Activated naive CD8-positive, alpha-beta T cell treated with anti-CD3 and anti-CD28 coated beads, Interleukin-2, amount 10 ng/mL, durations not matched to agents 7 days and 5 days (primary cell): ENCODE measurements around the gene CCDC122. TPM values are rescaled to one million over a fixed set of nuclear protein-coding genes. Genes with fewer than 3 reads are reported as not detected.

Source experiments
- ATAC-seq: fragments of 150-1000 bp; cut with Tn5 transposase; one replicate; pipeline ENCODE4 v1.10.0; 2021; ENCODE audit warnings: low read depth, moderate library complexity
- POLR2A ChIA-PET: fragments of 350-600 bp; sonication (Branson Sonifier 250); formaldehyde crosslinking; loops from one replicate; lab custom pipeline; 2021; ENCODE audit warnings: antibody characterized with exemption; lab: Charles Lee
- DNase-seq: peaks from one replicate; pipeline ENCODE4 v3.0.0; 2021
- H3K27ac Mint-ChIP-seq: one replicate; pipeline ENCODE4 v1.8.0; 2022; ENCODE audit warnings: mild to moderate bottlenecking, mixed read lengths
- H3K27me3 Mint-ChIP-seq: one replicate; pipeline ENCODE4 v1.8.0; 2022; ENCODE audit warnings: mild to moderate bottlenecking, moderate library complexity, mixed read lengths
- H3K36me3 Mint-ChIP-seq: one replicate; pipeline ENCODE4 v1.8.0; 2021; ENCODE audit warnings: mild to moderate bottlenecking, mixed read lengths
- H3K4me1 Mint-ChIP-seq: one replicate; pipeline ENCODE4 v1.8.0; 2021; ENCODE audit warnings: mixed read lengths
- H3K4me3 Mint-ChIP-seq: one replicate; pipeline ENCODE4 v1.8.0; 2022; ENCODE audit warnings: mild to moderate bottlenecking, moderate library complexity, mixed read lengths
- H3K9me3 Mint-ChIP-seq: one replicate; pipeline ENCODE4 v1.8.0; 2021; ENCODE audit warnings: mixed read lengths
- total RNA-seq, 2 experiments: library from RNA; stranded (reverse); gene quantifications; one replicate each; pipeline ENCODE4 v1.2.3, GENCODE V29; 2021

CCDC122 gene
- total RNA-seq: 1 to 10 TPM; 2.4 to 5.2 TPM

DNA sequence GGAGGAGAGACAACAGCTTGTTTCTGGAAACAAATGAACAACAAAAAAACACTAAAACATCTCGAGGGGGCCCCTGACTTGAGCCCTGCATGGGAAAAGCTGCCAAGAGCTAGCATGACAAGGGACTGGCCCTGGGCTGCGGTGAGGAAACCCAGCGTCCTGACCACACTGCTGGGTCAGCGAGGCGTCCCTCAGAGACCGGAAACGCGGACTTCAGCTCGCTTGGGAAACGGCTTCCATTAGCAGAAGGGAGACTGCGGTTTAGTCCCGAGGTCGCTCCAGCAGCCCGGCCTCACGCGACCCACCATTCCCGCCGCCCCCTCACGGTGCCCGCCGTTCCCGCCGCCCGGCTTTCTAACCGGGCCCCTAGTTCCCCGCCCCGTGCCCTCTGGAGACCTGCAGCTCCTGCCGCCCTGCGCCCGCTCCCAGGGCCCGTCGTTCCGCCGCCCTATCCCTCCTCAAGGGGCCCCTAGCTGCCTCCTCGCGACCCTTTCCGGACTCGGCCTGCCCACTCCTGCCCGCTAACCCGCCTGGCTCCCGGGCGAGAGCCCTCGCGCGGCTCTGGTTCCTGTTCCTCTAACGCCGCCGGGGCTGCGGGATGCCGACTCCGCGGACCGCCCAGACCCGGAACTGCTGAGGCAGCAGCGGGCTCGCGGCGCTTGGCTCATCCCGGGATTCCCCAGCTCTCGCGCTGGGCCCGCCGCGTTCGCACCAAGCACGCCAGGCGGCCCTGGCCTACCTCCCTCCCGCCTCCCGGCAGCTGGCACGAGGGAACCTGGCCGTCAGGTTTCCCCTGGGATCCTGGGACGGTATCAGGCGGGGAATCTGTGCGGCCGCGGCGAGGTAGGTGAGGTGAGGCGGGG lies at the start of gene CCDC122:
TSS of gene CCDC122 (minus strand) at position 849 of the 863 bp plus-strand sequence. CDS start 10,364 bp downstream, outside the sequence.
- Mint-ChIP-seq H3K9me3 (no peaks in the 10 kb centered on the region), H3K27me3 (peaks cover 2% of the 10 kb centered on the region), H3K4me1 (peaks cover 18% of the 10 kb centered on the region), H3K27ac (peak within 1 kb of the TSS; percentile 82), H3K36me3 (peaks cover 4% of the 10 kb centered on the region), H3K4me3 (peak within 1 kb of the TSS; percentile 92)
- peak; percentile 87 for ATAC-seq
- DNase-seq: peak; percentile 80
- POLR2A ChIA-PET: interaction anchor here (0.7 to 1.4 kb wide), 3 partner anchors 887 to 1607 kb away, joined by 3 to 7 read pairs (median 3); partner anchors contain the start of genes AKAP11 and EPSTI1

DNA sequence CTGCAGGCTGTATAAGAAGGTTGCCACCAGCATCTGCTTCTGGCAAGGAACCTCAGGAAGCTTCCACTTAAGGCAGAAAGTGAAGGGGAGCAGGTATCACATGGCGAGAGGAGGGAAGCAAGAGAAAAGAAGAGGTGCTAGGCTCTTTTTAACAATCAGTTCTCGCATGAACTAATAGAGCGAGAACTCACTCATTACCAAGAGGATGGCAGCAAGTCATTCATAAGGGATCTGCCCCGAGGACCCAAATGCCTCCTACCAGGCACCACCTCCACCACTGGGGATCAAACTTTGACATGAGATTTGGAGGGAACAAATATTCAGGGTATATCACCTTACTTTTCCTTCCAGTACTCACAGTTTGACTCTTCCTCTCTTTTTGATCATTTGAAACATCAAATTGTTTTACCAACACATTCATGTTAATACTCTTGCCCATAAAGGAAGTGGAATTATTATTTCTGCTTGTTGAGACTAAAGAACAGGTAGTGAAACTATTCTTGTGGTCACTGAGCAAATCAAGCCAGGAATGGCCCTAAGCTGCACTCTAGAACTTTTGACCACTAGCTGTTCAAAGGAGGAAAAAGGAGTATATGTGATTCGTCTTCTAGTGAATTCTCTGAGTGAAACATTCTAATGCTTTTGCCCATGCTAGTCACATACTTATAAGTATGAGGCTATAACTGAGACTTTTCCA lies 45.2 kb upstream of the CCDC122 start:
- H3K27me3 Mint-ChIP-seq: peaks cover 15% of the 10 kb centered on the region
- no peaks in the 10 kb centered on the region for H3K4me1 Mint-ChIP-seq
- H3K27ac Mint-ChIP-seq: no peak overlapping the region
- ATAC-seq (no peak), DNase-seq (no peak)
- H3K4me3 Mint-ChIP-seq: no peak overlapping the region
- no peaks in the 10 kb centered on the region for H3K9me3 Mint-ChIP-seq
- POLR2A ChIA-PET: no interaction called here
- H3K36me3 Mint-ChIP-seq: no peaks in the 10 kb centered on the region

DNA sequence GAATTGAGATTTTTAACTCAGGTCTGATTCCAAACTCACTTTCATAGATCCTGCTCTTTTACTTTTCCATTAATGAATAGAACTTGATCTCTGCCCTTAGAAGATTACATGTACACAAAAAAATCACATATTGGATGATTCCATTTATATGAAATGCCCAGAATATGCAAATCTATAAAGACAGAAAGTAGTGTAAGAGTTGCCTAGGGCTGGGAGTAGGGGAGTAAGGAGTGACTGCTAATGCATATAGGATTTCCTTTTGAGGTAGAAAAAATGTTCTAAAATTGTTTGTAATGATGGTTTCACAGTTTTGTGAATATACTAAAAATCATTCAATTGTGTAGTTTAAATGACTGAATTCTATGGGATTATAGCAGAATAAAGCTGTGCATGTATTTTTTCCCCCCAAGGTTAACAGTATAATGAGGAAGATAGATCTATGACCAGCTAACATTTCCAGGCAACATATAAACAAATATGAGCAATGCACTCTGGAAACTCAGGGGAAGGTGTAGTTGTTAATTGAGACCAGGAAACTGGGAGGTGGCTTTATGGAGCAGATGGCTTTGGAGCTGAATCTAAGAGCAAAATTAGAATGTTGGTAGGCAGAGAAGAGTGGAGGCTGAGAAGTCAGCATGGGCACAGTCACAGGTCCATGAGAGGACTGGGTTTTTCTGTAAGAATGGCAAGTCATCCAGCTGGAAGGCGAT lies 41.6 kb upstream of the CCDC122 start:
- DNase-seq (no peak), ATAC-seq (no peak)
- H3K4me3 Mint-ChIP-seq: no peak overlapping the region
- no peak overlapping the region for H3K27ac Mint-ChIP-seq
- H3K36me3 Mint-ChIP-seq: no peaks in the 10 kb centered on the region
- no peaks in the 10 kb centered on the region for H3K9me3 Mint-ChIP-seq
- H3K27me3 Mint-ChIP-seq: peaks cover 16% of the 10 kb centered on the region
- POLR2A ChIA-PET: no interaction called here
- no peaks in the 10 kb centered on the region for H3K4me1 Mint-ChIP-seq

DNA sequence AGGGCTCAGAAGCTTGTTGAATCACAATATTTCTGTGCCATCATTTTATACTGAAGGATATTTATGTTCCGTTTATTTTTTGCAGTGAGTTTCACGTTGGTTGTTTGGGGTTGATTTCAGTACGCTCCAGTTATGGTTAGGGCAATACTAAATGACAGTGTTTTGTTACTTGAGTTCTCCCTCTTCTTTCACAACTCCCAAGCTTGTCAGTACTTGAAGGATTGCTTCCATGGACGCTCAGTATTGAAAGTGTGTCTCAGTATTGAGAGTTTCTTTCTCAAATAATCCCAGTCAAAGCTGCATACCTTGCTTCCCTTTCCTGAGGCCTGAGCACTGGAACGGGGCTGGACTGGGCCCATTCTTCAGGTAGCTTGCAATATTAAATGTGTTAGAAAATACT lies 39.1 kb upstream of the CCDC122 start:
- Mint-ChIP-seq H3K4me1 (no peaks in the 10 kb centered on the region), H3K4me3 (no peak overlapping the region), H3K36me3 (no peaks in the 10 kb centered on the region), H3K27me3 (peaks cover 15% of the 10 kb centered on the region), H3K27ac (no peak overlapping the region), H3K9me3 (no peaks in the 10 kb centered on the region)
- DNase-seq (no peak), ATAC-seq (no peak)
- POLR2A ChIA-PET: no interaction called here

DNA sequence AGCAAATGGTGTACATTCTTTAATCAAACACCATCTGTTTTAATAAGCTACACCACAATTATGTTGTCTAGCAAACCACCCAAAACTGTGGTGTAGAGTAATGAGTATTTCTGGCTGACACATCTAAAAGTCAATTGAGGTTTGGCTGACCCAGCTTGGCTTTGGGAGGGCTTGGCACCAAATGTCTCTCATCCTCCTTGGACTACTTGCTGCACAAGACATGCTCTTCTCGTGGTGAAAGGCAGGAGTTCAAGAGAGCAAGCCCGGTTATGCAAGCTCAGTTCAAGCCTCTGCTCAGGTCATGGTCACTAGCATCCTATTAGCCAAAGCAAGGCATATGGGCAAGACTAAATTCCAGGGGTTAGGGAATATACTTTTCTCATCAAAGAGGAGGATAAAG lies 37.3 kb upstream of the CCDC122 start:
- H3K36me3 Mint-ChIP-seq: no peaks in the 10 kb centered on the region
- DNase-seq: no peak
- H3K4me3 Mint-ChIP-seq: no peak overlapping the region
- no peak overlapping the region for H3K27ac Mint-ChIP-seq
- no peaks in the 10 kb centered on the region for H3K9me3 Mint-ChIP-seq
- H3K27me3 Mint-ChIP-seq: peaks cover 24% of the 10 kb centered on the region
- no peaks in the 10 kb centered on the region for H3K4me1 Mint-ChIP-seq
- no peak for ATAC-seq
- POLR2A ChIA-PET: no interaction called here

DNA sequence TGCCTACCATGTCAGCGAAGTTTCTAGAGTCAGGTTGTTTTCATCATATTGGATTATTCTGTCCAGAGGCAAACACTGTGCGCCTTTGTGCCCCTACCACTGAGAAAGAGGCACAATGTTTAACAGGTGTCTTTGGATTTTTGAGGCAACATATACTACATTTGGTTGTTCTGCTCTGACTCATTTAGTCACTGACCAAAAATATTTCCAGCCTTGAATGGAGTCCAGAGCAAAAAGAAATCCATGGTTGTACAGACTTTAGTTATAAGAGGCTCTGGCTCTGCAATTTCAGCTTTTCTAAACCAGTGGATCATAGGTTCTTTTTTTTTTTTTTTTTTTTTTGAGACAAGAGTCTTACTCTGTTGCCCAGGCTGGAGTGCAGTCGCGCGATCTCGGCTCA lies 35.9 kb upstream of the CCDC122 start:
- no peak overlapping the region for H3K27ac Mint-ChIP-seq
- ATAC-seq: no peak
- POLR2A ChIA-PET: no interaction called here
- H3K4me3 Mint-ChIP-seq: no peak overlapping the region
- H3K27me3 Mint-ChIP-seq: peaks cover 14% of the 10 kb centered on the region
- no peaks in the 10 kb centered on the region for H3K4me1 Mint-ChIP-seq
- no peak for DNase-seq
- no peaks in the 10 kb centered on the region for H3K36me3 Mint-ChIP-seq
- H3K9me3 Mint-ChIP-seq: no peaks in the 10 kb centered on the region

DNA sequence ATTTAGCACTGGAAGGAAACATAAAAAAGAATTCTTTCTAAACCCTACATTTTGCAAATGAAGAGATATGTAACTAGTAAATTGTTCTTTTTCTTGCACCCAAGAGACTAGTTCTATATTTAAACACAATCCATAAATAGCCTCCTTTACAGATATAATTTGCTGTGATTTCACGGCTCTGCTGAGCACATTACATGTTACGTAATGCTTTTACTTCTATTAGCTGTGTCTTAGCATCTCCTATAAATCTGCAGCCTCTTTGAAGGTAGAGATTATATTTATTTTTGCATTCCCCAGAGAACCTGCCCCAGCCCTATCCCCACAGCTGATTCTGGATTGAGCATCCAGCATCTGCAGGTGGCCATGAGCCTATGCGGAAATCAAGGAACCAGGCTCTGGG lies 32.3 kb upstream of the CCDC122 start:
- Mint-ChIP-seq H3K27ac (no peak overlapping the region), H3K4me1 (peaks cover 1% of the 10 kb centered on the region), H3K4me3 (no peak overlapping the region), H3K36me3 (no peaks in the 10 kb centered on the region), H3K27me3 (peaks cover 15% of the 10 kb centered on the region), H3K9me3 (no peaks in the 10 kb centered on the region)
- POLR2A ChIA-PET: no interaction called here
- ATAC-seq (no peak), DNase-seq (no peak)

DNA sequence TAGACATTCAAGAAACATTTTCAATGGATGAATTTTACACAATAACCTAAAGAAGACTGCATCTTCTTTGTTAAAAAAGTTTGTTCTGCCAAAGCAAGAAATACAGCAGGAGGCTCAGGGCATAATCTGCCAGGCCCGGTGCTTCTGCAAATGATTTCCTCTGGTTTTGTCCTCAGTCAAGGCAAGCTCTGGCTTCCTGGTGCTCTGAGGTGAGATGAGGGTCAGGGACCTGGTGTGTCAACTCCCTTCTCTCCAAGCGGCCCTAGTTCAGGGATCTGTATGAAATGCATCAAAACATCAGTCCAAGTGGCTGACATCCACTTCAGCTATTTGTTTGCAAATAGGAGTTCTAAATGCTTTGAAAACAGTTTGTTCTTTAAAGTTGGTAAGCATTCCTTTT lies 31.7 kb upstream of the CCDC122 start:
- Mint-ChIP-seq H3K27ac (no peak overlapping the region), H3K4me3 (no peak overlapping the region), H3K4me1 (peaks cover 1% of the 10 kb centered on the region), H3K36me3 (no peaks in the 10 kb centered on the region), H3K9me3 (no peaks in the 10 kb centered on the region), H3K27me3 (peaks cover 21% of the 10 kb centered on the region)
- no peak for ATAC-seq
- POLR2A ChIA-PET: no interaction called here
- DNase-seq: no peak

DNA sequence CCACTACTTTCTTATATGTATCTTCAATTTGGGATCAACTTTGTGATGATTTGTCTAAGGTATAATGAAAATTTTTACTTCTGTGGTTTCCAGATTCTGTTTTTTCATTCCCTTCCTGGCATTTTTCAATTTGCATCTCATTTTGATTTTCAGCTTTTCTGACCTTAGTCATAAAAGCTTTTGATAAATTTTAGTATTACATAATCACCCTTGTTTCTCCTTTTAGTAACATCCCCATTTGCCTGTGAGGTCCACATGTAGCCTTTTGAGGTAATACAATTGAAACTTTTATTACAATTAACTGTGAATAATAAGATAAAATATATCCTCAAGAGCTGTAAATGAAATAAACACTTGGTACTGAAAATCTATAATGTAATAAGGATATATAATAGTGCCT lies 31.3 kb upstream of the CCDC122 start:
- Mint-ChIP-seq H3K27ac (no peak overlapping the region), H3K4me1 (peaks cover 1% of the 10 kb centered on the region)
- POLR2A ChIA-PET: no interaction called here

DNA sequence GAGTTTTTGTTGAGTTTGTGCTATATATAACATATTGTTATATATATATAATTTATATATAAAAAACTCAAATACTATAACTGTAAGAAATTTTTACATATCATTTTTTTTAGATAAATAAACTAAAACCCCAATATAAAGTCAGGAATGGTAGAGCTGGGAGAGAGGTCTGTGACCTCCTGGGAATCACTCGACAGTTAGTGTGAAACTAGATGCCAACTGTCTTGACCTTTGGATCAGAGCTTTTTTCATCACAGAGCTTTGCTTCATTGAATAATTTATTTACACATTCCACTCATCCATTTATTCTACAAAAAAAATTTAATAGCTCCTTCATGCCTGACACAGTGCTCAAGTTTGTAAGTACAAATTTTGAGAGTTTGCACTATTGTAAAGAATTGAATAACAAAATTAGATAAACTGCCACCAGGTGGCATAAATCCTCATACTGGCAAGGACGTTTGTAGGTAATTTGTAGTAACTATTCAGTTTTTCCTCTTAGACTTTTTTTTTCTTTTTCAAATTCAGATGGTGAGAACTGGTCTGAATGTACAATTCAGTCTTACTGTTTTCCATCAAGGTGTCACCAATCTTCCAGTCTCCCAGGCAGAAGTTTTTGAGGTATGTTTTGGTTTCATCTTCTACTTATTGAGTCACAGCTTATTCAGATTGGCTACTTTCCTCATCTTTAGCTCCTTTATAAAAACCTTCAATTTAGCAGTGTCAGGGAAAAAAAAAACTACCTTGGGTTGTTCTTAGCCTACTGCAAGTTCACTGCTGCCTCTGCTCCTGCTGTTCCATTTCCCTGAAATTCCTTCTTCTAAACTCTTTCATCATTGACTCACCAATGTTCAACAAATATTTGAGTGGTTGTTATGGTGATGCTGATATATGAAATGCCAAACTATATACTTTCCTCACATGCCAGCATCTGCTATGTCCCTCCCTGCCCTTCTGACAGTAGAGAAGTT lies 28.9 kb upstream of the CCDC122 start:
- Mint-ChIP-seq H3K9me3 (no peaks in the 10 kb centered on the region), H3K4me3 (no peak overlapping the region), H3K4me1 (peaks cover 1% of the 10 kb centered on the region), H3K27ac (no peak overlapping the region), H3K27me3 (peaks cover 25% of the 10 kb centered on the region), H3K36me3 (no peaks in the 10 kb centered on the region)
- POLR2A ChIA-PET: interaction anchor here (0.5 kb wide), 1 partner anchor 1206 kb away, joined by 3 read pairs; no protein-coding TSS in a partner anchor
- ATAC-seq (no peak), DNase-seq (no peak)

More for the DNA sequence above, 31.3 kb upstream of the CCDC122 start:
- ATAC-seq: no peak
- no peak overlapping the region for H3K4me3 Mint-ChIP-seq
- H3K27me3 Mint-ChIP-seq: peaks cover 21% of the 10 kb centered on the region
- H3K36me3 Mint-ChIP-seq: no peaks in the 10 kb centered on the region
- no peaks in the 10 kb centered on the region for H3K9me3 Mint-ChIP-seq
- no peak for DNase-seq

DNA sequence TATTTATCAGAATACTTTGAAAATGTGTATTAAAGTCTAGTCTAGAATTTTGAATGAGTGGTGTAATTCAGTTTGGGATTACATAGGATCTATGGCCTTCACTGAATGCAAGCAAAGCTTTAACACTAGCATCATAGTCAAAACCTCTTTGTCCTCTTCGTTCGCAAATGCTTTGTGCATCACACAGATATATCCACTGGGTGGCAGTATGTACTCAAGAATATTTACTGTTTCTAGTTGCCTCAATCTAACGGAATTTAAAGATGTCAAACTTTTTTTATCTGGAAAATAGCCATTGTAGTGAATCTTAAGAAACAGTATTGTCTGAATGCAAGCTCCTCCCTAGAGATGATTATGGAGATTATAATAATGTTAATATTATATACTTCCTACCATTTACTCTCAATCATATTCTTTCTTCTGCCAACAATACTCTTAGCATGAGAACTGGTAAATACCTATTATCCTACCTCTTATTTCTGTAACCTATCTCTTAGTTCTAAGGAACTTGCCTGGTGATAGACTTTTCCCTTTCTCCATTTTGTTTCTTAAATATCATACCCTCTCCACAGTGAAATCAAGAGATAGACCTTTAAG lies 26.0 kb upstream of the CCDC122 start:
- H3K9me3 Mint-ChIP-seq: no peaks in the 10 kb centered on the region
- no peak overlapping the region for H3K4me3 Mint-ChIP-seq
- peaks cover 20% of the 10 kb centered on the region for H3K27me3 Mint-ChIP-seq
- no peak for ATAC-seq
- H3K36me3 Mint-ChIP-seq: no peaks in the 10 kb centered on the region
- no peak for DNase-seq
- peaks cover 1% of the 10 kb centered on the region for H3K4me1 Mint-ChIP-seq
- H3K27ac Mint-ChIP-seq: no peak overlapping the region
- POLR2A ChIA-PET: no interaction called here

DNA sequence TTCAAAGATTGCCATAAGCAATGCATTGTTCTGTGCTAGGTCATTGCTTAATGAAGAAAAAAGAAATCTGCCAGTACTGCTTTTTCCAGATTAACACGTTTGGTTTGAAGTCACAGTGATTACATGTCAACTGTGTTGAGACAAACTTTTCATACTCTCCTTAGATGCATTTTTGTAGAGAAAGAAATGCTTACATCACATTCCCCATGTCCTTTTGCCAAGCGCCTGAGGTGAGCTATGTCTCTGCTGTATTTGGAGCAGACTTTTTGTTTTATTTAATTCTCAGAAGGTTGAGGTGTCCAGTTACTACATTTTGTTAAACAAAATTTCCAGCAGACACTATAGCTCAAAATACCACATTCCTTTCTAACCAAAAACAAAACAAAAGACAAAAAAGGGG lies 16.4 kb upstream of the CCDC122 start:
- Mint-ChIP-seq H3K4me3 (no peak overlapping the region), H3K36me3 (peaks cover 6% of the 10 kb centered on the region), H3K4me1 (peaks cover 3% of the 10 kb centered on the region), H3K27ac (no peak overlapping the region), H3K9me3 (no peaks in the 10 kb centered on the region), H3K27me3 (peaks cover 3% of the 10 kb centered on the region)
- DNase-seq: no peak
- POLR2A ChIA-PET: no interaction called here
- ATAC-seq: no peak
